Thyroid gland (tissue), 4 donors: ENCODE results near the gene LTB4R. TPM values are rescaled to one million over a fixed set of nuclear protein-coding genes. Genes with fewer than 3 reads are reported as not detected.

Experiments used
- DNase-seq, 2 donors: peaks; one replicate each; pipeline ENCODE4 v3.0.0-alpha.2; 2019
- H3K27ac ChIP-seq, 3 donors: fragments of 200-600 bp; sonication (generic); 1 replicate in 2 of 3; 2 replicates in 1 of 3; pipeline ENCODE4 v1.5.1; 2016 to 2019; ENCODE audit warnings: mild to moderate bottlenecking in 1 of 3, moderate library complexity in 1 of 3
- H3K27me3 ChIP-seq: fragments of 200-600 bp; sonication (generic); one replicate; pipeline ENCODE4 v1.5.1; 2019
- H3K36me3 ChIP-seq, 2 donors: fragments of 200-600 bp; sonication (generic); one replicate each; pipeline ENCODE4 v1.5.1; 2016 to 2019
- H3K4me1 ChIP-seq, 2 donors: fragments of 200-600 bp; sonication (generic); one replicate each; pipeline ENCODE4 v1.5.1; 2017 to 2019
- H3K4me3 ChIP-seq, 3 donors: fragments of 200-600 bp; sonication (generic); replicated peaks in 1 of 3; 1 replicate in 2 of 3; 2 replicates in 1 of 3; pipeline ENCODE4 v1.5.1; 2016; ENCODE audit warnings: mild to moderate bottlenecking in 1 of 3
- H3K9me3 ChIP-seq: fragments of 200-600 bp; sonication (generic); one replicate; pipeline ENCODE4 v1.5.1; 2017
- CTCF ChIP-seq, 6 experiments: fragments of 200-600 bp in 3 of 6; fragments of 450-650 bp in 3 of 6; sonication (generic) in 3 of 6; IDR thresholded peaks; one replicate each; pipeline ENCODE4 v1.5.1; 2016 to 2019; ENCODE audit warnings: antibody characterized with exemption in 6 of 6, mild to moderate bottlenecking in 2 of 6, inconsistent platforms in 1 of 6, moderate library complexity in 1 of 6
- POLR2A ChIP-seq, 2 donors: fragments of 450-650 bp; IDR thresholded peaks; one replicate each; pipeline ENCODE4 v1.6.1; 2017; ENCODE audit warnings: antibody characterized with exemption in 2 of 2, mild to moderate bottlenecking in 2 of 2, moderate library complexity in 1 of 2
- WGBS, 2 donors: methylation state at CpG; one replicate each; pipeline ENCODE4 v1.1.5; 2017; 5-methylcytosine and 5-hydroxymethylcytosine counted together
- intact Hi-C: fragments of 100-400 bp; cut with DNase I; formaldehyde crosslinking; loops from one replicate; pipeline ENCODE4 v1.15.1; 2023
- total RNA-seq, 4 donors: library from RNA; depleted of rRNA; stranded (reverse); fragments of >200 nt; gene quantifications; one replicate each; pipeline ENCODE4 v1.2.3, GENCODE V29; 2016

The LTB4R gene
- total RNA-seq, 4 donors from 2014 or later: 4.2 to 7.4 (median 4.3) TPM

- Histone ChIP-seq H3K4me3 (no peak overlapping the region), H3K27ac (no peak overlapping the region), H3K4me1 (peaks cover 1 to 13% of the 10 kb centered on the region in 2 donors), H3K9me3 (no peaks in the 10 kb centered on the region), H3K36me3 (no peaks in the 10 kb centered on the region), H3K27me3 (no peaks in the 10 kb centered on the region)
- TF ChIP-seq CTCF (IDR thresholded peaks at IDR 0.05): no peak
- 94 to 97% methylated on average over 5 of the region's 5 CpGs for WGBS, 2 donors
- intact Hi-C loops: no loop called here
- DNase-seq: no peak
These were observed 32.9 kb upstream of the LTB4R start for GRCh38 chr14:24278424-24278823.

- no peak overlapping the region for H3K4me3 ChIP-seq
- no peaks in the 10 kb centered on the region for H3K36me3 ChIP-seq
- peaks cover 4 to 17% of the 10 kb centered on the region in 2 donors for H3K4me1 ChIP-seq
- TF ChIP-seq POLR2A (IDR thresholded peaks at IDR 0.05) (no peak), CTCF (IDR thresholded peaks at IDR 0.05) (no peak)
- H3K27me3 ChIP-seq: no peaks in the 10 kb centered on the region
- H3K27ac ChIP-seq: no peak overlapping the region
- DNase-seq: no peak
- 75 to 83% methylated on average over 11 of the region's 11 CpGs for WGBS, 2 donors
- no peaks in the 10 kb centered on the region for H3K9me3 ChIP-seq
- intact Hi-C loops: no loop called here
These were observed 31.8 kb upstream of the LTB4R start for GRCh38 chr14:24279301-24280186.

- peaks cover 4 to 17% of the 10 kb centered on the region in 2 donors for H3K4me1 ChIP-seq
- TF ChIP-seq POLR2A (IDR thresholded peaks at IDR 0.05) (no peak), CTCF (IDR thresholded peaks at IDR 0.05) (no peak)
- H3K9me3 ChIP-seq: no peaks in the 10 kb centered on the region
- H3K4me3 ChIP-seq: no peak overlapping the region
- DNase-seq: no peak
- WGBS, 2 donors: 69 to 81% methylated on average over 6 of the region's 6 CpGs
- H3K27me3 ChIP-seq: no peaks in the 10 kb centered on the region
- no peak overlapping the region for H3K27ac ChIP-seq
- H3K36me3 ChIP-seq: no peaks in the 10 kb centered on the region
- intact Hi-C loops: no loop called here
These were observed 30.4 kb upstream of the LTB4R start for GRCh38 chr14:24280797-24281460.

- intact Hi-C loops: no loop called here
- no peaks in the 10 kb centered on the region for H3K27me3 ChIP-seq
- H3K27ac ChIP-seq: no peak overlapping the region
- peaks cover 4 to 17% of the 10 kb centered on the region in 2 donors for H3K4me1 ChIP-seq
- no peaks in the 10 kb centered on the region for H3K9me3 ChIP-seq
- no peak for DNase-seq
- no peak for TF ChIP-seq POLR2A (IDR thresholded peaks at IDR 0.05)
- TF ChIP-seq CTCF (IDR thresholded peaks at IDR 0.05): no peak
- 92 to 96% methylated on average over 7 of the region's 7 CpGs for WGBS, 2 donors
- H3K4me3 ChIP-seq: no peak overlapping the region
- no peaks in the 10 kb centered on the region for H3K36me3 ChIP-seq
These were observed 29.7 kb upstream of the LTB4R start for GRCh38 chr14:24281636-24282035.

- Histone ChIP-seq H3K27me3 (no peaks in the 10 kb centered on the region), H3K4me3 (no peak overlapping the region), H3K27ac (no peak overlapping the region), H3K9me3 (no peaks in the 10 kb centered on the region), H3K4me1 (peaks cover 4 to 17% of the 10 kb centered on the region in 2 donors), H3K36me3 (no peaks in the 10 kb centered on the region)
- intact Hi-C loops: no loop called here
- 74 to 77% methylated on average over 3 of the region's 3 CpGs for WGBS, 2 donors
- no peak for TF ChIP-seq POLR2A (IDR thresholded peaks at IDR 0.05)
- TF ChIP-seq CTCF (IDR thresholded peaks at IDR 0.05): no peak
- DNase-seq: no peak
These were observed 28.6 kb upstream of the LTB4R start for GRCh38 chr14:24282736-24283135.
